Osteoblast (primary cell): ENCODE results near the gene SLC13A3. TPM values are rescaled to one million over a fixed set of nuclear protein-coding genes. Genes with fewer than 3 reads are reported as not detected.

Experiments
- DNase-seq: peaks from one replicate; pipeline ENCODE4 v3.0.0; 2011; ENCODE audit warnings: low spot score, mixed read lengths; ENCODE audit not compliant: insufficient read length; ENCODE audit errors: missing footprints
- H2AFZ ChIP-seq: 2 replicates; pipeline ENCODE4 v1.6.0; 2011; ENCODE audit warnings: mild to moderate bottlenecking, low read length
- H3K27ac ChIP-seq: 2 replicates; pipeline ENCODE4 v1.5.1; 2011; ENCODE audit warnings: mild to moderate bottlenecking, low read depth, low read length, moderate library complexity
- H3K27me3 ChIP-seq: 2 replicates; pipeline ENCODE4 v1.6.0; 2012; ENCODE audit warnings: mild to moderate bottlenecking, control low read depth, inconsistent platforms, low read length, moderate library complexity; ENCODE audit not compliant: insufficient read depth
- H3K36me3 ChIP-seq: 2 replicates; pipeline ENCODE4 v1.5.1; 2011; ENCODE audit warnings: mild to moderate bottlenecking, low read length, control low read depth, moderate library complexity; ENCODE audit not compliant: insufficient read depth
- H3K4me1 ChIP-seq: 2 replicates; pipeline ENCODE4 v1.5.1; 2011; ENCODE audit warnings: mild to moderate bottlenecking, low read length, control low read depth, moderate library complexity; ENCODE audit not compliant: insufficient read depth
- H3K4me2 ChIP-seq: 2 replicates; pipeline ENCODE4 v1.6.0; 2011; ENCODE audit warnings: mild to moderate bottlenecking, low read length; ENCODE audit not compliant: insufficient read depth
- H3K4me3 ChIP-seq: fragments of 200-600 bp; sonication (generic); 3 replicates; pipeline ENCODE4 v1.5.1; 2012; ENCODE audit warnings: mild to moderate bottlenecking, low read length, inconsistent platforms; ENCODE audit not compliant: insufficient read depth
- H3K79me2 ChIP-seq: 2 replicates; pipeline ENCODE4 v1.6.0; 2012; ENCODE audit warnings: mild to moderate bottlenecking, low read length, control low read depth, inconsistent platforms; ENCODE audit not compliant: insufficient read depth
- H3K9me3 ChIP-seq: 2 replicates; pipeline ENCODE4 v1.5.1; 2011; ENCODE audit warnings: low read depth, low read length, control low read depth
- H4K20me1 ChIP-seq: 2 replicates; pipeline ENCODE4 v1.6.0; 2012; ENCODE audit warnings: mild to moderate bottlenecking, low read length, control low read depth; ENCODE audit not compliant: insufficient read depth
- total RNA-seq: library from RNA; depleted of rRNA; stranded (reverse); fragments of >200 nt; gene quantifications from 2 replicates; pipeline ENCODE4 v1.2.3, GENCODE V29; 2012
- TF ChIP-seq, protein P1 (sequence below): IDR thresholded peaks from 2 replicates; pipeline ENCODE4 v1.5.1; 2011; ENCODE audit warnings: mild to moderate bottlenecking, low read depth, low read length, moderate library complexity; ENCODE audit errors: extremely low read depth

The SLC13A3 gene
- total RNA-seq, 1 donor, result 1.8 TPM

DNA sequence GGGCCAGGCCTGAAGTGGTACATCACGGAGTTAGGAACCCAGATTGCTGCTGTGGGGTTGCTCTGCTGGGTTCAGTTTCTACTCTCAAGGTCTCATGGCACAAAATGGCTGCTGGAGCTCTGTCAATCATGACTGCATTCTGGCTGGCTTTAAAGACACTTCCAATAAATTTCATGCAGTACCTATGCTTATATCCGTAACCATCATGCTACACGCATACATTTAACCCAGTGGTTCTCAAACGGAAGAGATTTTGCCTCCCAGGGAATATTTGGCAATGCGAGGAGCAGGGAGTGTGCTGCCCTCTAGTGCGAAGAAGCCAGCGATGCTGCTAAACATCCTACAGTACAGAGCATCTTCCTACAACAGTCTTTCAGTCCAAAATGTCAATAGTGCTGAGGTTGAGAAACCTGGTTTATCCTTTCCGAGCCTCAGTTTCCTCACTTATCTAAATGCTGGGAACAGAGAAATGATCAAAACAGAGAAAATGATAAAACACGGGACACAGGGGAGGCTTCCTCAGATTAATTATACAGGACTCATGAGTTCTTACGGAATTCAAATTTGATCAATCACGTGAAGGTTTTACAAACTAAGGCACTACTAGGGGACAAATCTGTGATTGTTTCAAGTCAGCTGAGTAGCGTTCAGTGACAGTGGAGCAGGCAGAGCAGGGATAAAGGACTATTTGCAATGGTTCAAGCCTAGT is 48.5 kb upstream of the SLC13A3 start:
- no peaks in the 10 kb centered on the region for H3K36me3 ChIP-seq
- no peak overlapping the region for H3K4me3 ChIP-seq
- H3K4me1 ChIP-seq, result peaks cover 5% of the 10 kb centered on the region
- H3K27ac ChIP-seq, result no peak overlapping the region
- no peaks in the 10 kb centered on the region for H3K79me2 ChIP-seq
- DNase-seq, result no peak
- no peaks in the 10 kb centered on the region for H4K20me1 ChIP-seq
- no peaks in the 10 kb centered on the region for H3K9me3 ChIP-seq
- TF ChIP-seq, protein P1, sequence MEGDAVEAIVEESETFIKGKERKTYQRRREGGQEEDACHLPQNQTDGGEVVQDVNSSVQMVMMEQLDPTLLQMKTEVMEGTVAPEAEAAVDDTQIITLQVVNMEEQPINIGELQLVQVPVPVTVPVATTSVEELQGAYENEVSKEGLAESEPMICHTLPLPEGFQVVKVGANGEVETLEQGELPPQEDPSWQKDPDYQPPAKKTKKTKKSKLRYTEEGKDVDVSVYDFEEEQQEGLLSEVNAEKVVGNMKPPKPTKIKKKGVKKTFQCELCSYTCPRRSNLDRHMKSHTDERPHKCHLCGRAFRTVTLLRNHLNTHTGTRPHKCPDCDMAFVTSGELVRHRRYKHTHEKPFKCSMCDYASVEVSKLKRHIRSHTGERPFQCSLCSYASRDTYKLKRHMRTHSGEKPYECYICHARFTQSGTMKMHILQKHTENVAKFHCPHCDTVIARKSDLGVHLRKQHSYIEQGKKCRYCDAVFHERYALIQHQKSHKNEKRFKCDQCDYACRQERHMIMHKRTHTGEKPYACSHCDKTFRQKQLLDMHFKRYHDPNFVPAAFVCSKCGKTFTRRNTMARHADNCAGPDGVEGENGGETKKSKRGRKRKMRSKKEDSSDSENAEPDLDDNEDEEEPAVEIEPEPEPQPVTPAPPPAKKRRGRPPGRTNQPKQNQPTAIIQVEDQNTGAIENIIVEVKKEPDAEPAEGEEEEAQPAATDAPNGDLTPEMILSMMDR, result peak; percentile 82
- H3K27me3 ChIP-seq, result no peaks in the 10 kb centered on the region
- H2AFZ ChIP-seq, result no peak overlapping the region
- H3K4me2 ChIP-seq, result no peak overlapping the region

DNA sequence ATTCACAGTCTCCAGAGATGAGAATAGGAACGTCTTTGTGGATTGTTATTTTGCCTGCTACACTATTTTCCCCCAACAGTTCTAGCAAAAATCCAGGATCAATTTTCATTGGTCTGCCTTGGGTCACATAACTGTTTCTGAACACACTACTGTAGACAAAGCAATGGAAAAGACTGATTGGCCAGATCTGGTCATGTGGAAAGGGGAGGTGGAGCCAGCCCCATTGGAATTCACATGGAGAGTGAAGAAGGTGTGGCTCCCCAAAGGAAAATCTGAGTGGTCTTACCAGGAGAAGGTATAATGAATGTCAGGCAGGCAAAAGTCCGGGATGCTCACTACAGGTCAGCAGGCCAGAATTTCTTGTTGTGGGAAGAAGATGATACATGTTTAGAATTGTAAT is 47.5 kb upstream of the SLC13A3 start:
- H3K4me1 ChIP-seq, result peaks cover 5% of the 10 kb centered on the region
- no peaks in the 10 kb centered on the region for H3K36me3 ChIP-seq
- no peak overlapping the region for H3K27ac ChIP-seq
- H4K20me1 ChIP-seq, result no peaks in the 10 kb centered on the region
- H3K9me3 ChIP-seq, result no peaks in the 10 kb centered on the region
- no peak overlapping the region for H3K4me2 ChIP-seq
- H3K4me3 ChIP-seq, result no peak overlapping the region
- H3K27me3 ChIP-seq, result no peaks in the 10 kb centered on the region
- no peak for DNase-seq
- H3K79me2 ChIP-seq, result no peaks in the 10 kb centered on the region
- TF ChIP-seq, protein P1, result no peak
- H2AFZ ChIP-seq, result no peak overlapping the region

DNA sequence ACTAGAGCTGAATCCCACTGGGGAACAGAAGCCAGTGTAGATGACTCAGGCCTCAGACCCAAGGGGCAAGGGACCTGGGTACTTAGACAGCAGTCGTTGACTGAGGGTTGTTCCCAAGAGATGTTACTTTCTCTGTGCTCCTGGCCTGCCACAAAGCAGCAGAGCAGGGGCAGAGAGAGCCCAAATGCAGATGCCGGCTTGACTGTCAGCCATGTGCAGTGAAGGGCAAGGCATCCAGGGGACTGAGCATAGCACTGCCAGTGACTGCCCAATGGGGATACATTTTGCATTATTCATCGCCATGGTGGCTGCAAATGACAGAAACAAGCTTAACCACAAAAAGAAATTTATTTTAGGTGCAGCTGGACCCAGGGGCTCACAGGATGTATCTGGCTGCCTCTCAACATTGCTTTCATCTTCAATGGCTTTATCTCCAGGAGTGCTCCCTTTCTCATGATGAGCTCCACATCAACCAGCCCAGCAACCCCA is 45.6 kb upstream of the SLC13A3 start:
- Histone ChIP-seq H3K79me2 (no peaks in the 10 kb centered on the region), H3K4me2 (no peak overlapping the region), H3K27ac (no peak overlapping the region), H3K9me3 (no peaks in the 10 kb centered on the region), H4K20me1 (no peaks in the 10 kb centered on the region), H3K4me1 (peaks cover 5% of the 10 kb centered on the region), H3K27me3 (no peaks in the 10 kb centered on the region), H2AFZ (no peak overlapping the region), H3K36me3 (no peaks in the 10 kb centered on the region), H3K4me3 (no peak overlapping the region)
- DNase-seq, result no peak
- TF ChIP-seq, protein P1, result no peak

DNA sequence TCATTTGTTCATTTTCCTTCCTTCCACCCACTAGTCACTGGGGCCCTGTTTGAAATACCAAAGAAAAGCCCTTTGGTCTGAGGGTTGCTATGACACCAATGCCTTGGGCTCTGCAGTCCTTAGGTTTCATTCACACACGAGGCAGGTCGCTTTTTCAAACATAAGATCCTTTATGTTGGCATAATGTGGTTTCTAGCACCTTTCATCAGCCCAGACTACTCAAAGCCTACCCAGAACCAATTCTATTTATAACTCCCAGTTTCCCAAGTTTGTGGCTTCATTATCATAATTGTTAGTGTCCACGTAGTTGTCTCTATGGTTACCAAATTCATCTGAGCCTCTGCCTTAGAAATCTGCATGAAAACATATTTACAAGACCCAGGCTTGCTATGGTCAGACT is 44.6 kb upstream of the SLC13A3 start:
- Histone ChIP-seq H3K9me3 (no peaks in the 10 kb centered on the region), H3K27me3 (no peaks in the 10 kb centered on the region), H3K4me2 (peak overlapping the region; percentile 44), H3K27ac (peak overlapping the region; percentile 46), H3K4me1 (peaks cover 5% of the 10 kb centered on the region), H3K79me2 (no peaks in the 10 kb centered on the region), H2AFZ (peak overlapping the region; percentile 25), H4K20me1 (no peaks in the 10 kb centered on the region), H3K4me3 (no peak overlapping the region), H3K36me3 (no peaks in the 10 kb centered on the region)
- peak; percentile 73 for DNase-seq
- TF ChIP-seq, protein P1, result no peak
